HL-60 (cell line): ENCODE data around the gene ZNF839.

Source experiments
- DNase-seq, 2 experiments: peaks; one replicate each; pipeline ENCODE4 v3.0.0-alpha.2; 2010 to 2020; ENCODE audit warnings: low read depth in 1 of 2, low spot score in 1 of 2
- H3K27ac ChIP-seq: fragments of 250-450 bp; sonication (Bioruptor Pico); replicated peaks from 2 replicates; pipeline ENCODE4 v1.5.1; 2020; ENCODE audit warnings: mild to moderate bottlenecking, moderate library complexity
- H3K27me3 ChIP-seq: fragments of 250-450 bp; sonication (Bioruptor Pico); 2 replicates; pipeline ENCODE4 v1.5.1; 2021; ENCODE audit warnings: mild to moderate bottlenecking, moderate library complexity; ENCODE audit not compliant: insufficient read depth, poor library complexity, severe bottlenecking
- H3K4me3 ChIP-seq: replicated peaks from 2 replicates; pipeline ENCODE4 v1.5.1; 2011; ENCODE audit warnings: mild to moderate bottlenecking, control low read depth, low read length; ENCODE audit not compliant: insufficient read depth
- CTCF ChIP-seq: IDR thresholded peaks from one replicate; pipeline ENCODE4 v1.5.1; 2011; ENCODE audit warnings: low read length, control low read depth, inconsistent platforms; ENCODE audit not compliant: insufficient read depth
- GABPA ChIP-seq: IDR thresholded peaks from 2 replicates; pipeline ENCODE4 v1.6.1; 2012; ENCODE audit warnings: low read depth
- POLR2AphosphoS5 ChIP-seq: IDR thresholded peaks from 2 replicates; pipeline ENCODE4 v1.6.1; 2012; ENCODE audit warnings: low read depth
- REST ChIP-seq: IDR thresholded peaks from 2 replicates; pipeline ENCODE4 v1.6.1; 2012; ENCODE audit warnings: low read depth; ENCODE audit not compliant: insufficient replicate concordance
- SPI1 ChIP-seq: IDR thresholded peaks from 2 replicates; pipeline ENCODE4 v1.6.1; 2012; ENCODE audit warnings: low read depth, mild to moderate bottlenecking, borderline replicate concordance

Gene ZNF839

GRCh38 chr14:102285106-102285505 is 34.4 kb upstream of the ZNF839 start:
- no peak overlapping the region for H3K4me3 ChIP-seq
- no peak for DNase-seq
- no peaks in the 10 kb centered on the region for H3K27me3 ChIP-seq
- no peak overlapping the region for H3K27ac ChIP-seq
- no peak for TF ChIP-seq GABPA
- TF ChIP-seq SPI1, result no peak

GRCh38 chr14:102288139-102288538 is 31.4 kb upstream of the ZNF839 start:
- H3K4me3 ChIP-seq, result no peak overlapping the region

GRCh38 chr14:102292441-102292840 is 27.1 kb upstream of the ZNF839 start:
- TF ChIP-seq REST (no peak), CTCF (no peak), GABPA (no peak), POLR2AphosphoS5 (no peak), SPI1 (no peak)
- no peaks in the 10 kb centered on the region for H3K27me3 ChIP-seq
- H3K27ac ChIP-seq, result no peak overlapping the region
- no peak for DNase-seq
- H3K4me3 ChIP-seq, result no peak overlapping the region

More at GRCh38 chr14:102288139-102288538, 31.4 kb upstream of the ZNF839 start:
- DNase-seq, result no peak
- TF ChIP-seq CTCF (no peak), REST (no peak), POLR2AphosphoS5 (no peak), GABPA (no peak), SPI1 (no peak)
- H3K27me3 ChIP-seq, result no peaks in the 10 kb centered on the region
- no peak overlapping the region for H3K27ac ChIP-seq

- TF ChIP-seq GABPA (no peak), CTCF (no peak), SPI1 (no peak), POLR2AphosphoS5 (no peak), REST (no peak)
- H3K27ac ChIP-seq, result no peak overlapping the region
- no peak for DNase-seq
- H3K27me3 ChIP-seq, result no peaks in the 10 kb centered on the region
- no peak overlapping the region for H3K4me3 ChIP-seq
Observed at GRCh38 chr14:102293781-102294180, 25.8 kb upstream of the ZNF839 start.
